Measurements from ENCODE around the gene LYPLAL1.
A peak's percentile ranks its signal among the peaks of the same experiment; 100 is the strongest.

Gene LYPLAL1

DNA sequence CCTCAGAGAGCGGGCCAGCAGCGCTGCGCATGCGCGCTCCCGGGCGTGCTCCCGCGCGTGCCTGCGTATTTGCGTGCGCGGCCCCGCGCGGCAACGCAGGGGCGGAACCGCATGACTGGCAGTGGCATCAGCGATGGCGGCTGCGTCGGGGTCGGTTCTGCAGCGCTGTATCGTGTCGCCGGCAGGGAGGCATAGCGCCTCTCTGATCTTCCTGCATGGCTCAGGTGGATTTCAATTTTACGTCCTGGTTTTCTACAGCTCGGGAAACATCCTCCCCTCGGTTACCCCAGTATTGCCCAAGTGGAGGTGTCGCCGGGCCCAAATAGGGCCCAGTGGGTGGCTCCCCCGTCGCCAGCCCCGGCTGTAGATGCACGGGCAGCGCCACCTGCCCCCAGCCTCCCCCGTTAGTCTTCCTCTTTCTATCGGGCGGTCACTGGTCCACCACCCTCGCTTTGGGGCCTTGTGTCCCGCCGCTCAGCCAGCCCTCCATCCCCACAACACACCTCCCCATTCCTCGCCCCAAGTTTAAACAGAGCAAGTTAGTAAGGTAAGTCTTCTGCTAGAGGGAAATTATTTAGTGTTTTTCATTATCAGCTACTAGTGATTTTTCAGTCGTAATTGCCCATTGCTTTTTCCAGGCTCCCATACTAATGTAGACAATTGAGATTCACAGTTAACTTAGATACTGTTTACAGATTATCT lies at the start of gene LYPLAL1:
Gene LYPLAL1, plus strand, starts transcription at position 121 of the 702 bp plus-strand sequence. Its CDS starts 13 bp downstream, at position 134.
- DNase-seq = peak; percentile 89

DNA sequence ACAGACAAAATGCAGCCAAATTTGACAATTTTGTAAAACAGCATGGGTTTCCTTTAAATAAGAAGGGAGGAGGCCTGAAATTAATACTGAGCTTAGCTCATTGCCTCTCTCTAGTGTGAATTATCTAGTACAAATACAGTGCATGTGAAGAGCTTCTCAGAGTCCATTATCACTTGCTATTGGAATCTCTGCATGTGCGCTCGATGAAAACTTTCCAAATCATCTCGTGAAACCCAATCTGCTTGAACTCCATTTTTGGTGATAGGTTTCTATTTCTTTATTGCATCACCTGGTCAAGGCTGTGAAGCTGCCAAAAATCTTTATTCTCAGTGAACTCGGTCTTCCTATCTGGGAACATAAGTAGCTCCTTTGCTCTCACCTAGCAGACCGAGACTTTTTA lies 49.5 kb upstream of the LYPLAL1 start:
- no peak for DNase-seq

GRCh38 chr1:219125342-219125741 lies 48.3 kb upstream of the LYPLAL1 start:
- DNase-seq = no peak

DNA sequence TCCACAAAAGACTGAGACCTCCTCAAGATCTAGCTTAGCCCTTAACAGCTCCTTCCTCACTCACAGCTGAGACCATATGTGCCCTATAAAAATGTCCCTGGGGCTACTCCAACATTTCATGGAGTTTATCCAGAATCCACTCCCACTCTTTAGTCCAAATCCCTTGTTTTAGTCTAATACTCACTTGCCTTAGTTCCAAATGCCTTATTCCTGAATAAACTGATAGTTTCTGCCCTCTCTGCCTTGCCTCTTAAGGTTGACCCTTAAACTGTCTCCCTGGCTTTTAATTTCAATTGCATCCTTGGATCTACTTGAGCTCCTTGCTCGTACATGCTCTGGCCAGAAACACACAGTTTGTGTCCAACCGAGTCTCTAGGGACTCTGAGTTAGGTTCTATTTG lies 47.3 kb upstream of the LYPLAL1 start:
- no peak for DNase-seq

DNA sequence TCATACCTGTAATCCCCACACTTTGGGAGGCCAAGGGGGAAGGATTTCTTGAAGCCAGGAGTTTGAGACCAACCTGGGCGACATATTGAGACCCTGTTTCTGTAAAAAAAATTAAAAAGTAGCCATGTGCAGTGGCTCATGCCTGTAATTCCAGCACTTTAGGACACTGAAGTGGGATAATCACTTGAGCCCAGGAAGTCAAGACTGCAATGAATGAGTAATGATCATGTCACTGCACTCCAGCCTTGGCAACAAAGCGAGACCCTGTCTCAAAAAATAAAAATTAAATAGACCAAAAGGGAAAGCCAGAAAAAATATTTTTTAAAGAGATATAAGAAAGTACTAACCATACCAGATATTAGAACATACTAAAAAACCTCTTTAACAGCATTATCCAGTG lies 44.7 kb upstream of the LYPLAL1 start:
- DNase-seq = no peak

GRCh38 chr1:219130366-219130935 lies 43.2 kb upstream of the LYPLAL1 start:
- DNase-seq = no peak

DNA sequence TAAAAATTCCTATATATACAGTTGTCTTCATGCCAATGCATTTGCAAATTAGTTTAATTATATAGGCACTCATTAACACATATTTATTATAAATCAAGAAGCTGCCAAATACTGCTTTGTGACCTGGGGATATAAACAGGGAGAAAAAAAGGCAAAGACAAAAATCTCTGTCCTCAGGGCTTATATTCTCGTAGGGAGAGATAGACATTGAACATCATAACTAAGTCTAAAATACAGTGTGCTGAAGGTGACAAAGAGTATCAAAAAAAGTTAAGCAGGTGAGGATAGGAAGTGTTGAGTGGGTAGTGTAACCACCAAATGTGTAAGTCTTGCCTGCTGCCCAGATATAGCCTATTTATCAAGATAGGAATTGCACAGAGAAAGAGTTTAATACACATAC lies 40.7 kb upstream of the LYPLAL1 start:
- DNase-seq = no peak

DNA sequence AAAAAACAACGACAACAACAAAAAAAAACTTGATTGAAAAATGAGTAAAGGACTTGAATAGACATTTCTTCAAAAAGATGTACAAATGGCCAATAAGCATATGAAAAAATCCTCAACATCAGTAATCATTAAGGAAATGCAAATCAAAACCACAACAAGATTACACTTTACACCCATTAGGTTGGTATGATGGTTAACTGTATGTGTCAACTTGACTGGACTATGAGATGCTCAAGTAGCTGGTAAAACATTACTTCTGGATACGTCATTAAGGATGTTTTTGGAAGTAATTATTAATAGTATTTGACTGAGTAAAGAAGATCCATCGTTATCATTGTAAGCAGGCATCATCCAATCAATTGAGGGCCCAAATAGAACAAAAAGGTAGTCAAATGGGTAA lies 34.9 kb upstream of the LYPLAL1 start:
- DNase-seq = no peak

GRCh38 chr1:219140303-219140877 lies 33.3 kb upstream of the LYPLAL1 start:
- DNase-seq = no peak

- DNase-seq = no peak
Observed at GRCh38 chr1:219143735-219144134, 29.9 kb upstream of the LYPLAL1 start.

- DNase-seq = peak in 1 of 2 donors; percentile 2
Observed at GRCh38 chr1:219144658-219145315, 28.9 kb upstream of the LYPLAL1 start.

DNA sequence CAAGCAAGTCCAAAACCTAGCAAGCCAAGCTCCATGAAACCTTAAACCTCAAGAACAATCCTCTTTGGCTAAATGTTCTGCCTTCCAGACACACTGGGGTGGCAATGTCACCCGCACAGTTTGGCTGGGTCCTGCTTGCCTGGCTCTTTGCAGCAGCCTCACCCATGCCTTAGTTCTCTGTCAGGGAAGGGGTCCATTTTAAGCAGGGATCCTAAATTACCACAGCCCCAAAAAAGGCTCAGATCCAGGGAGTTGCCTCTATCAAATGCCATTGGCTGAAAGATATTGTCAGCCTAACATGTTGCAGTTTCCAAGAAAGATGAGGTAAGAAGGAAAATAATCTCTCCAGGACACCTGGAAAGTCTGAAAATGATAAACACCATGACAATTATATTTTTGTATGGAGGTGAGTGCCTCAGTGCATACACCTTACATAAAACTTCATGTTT lies 26.1 kb upstream of the LYPLAL1 start:
- DNase-seq = no peak

DNA sequence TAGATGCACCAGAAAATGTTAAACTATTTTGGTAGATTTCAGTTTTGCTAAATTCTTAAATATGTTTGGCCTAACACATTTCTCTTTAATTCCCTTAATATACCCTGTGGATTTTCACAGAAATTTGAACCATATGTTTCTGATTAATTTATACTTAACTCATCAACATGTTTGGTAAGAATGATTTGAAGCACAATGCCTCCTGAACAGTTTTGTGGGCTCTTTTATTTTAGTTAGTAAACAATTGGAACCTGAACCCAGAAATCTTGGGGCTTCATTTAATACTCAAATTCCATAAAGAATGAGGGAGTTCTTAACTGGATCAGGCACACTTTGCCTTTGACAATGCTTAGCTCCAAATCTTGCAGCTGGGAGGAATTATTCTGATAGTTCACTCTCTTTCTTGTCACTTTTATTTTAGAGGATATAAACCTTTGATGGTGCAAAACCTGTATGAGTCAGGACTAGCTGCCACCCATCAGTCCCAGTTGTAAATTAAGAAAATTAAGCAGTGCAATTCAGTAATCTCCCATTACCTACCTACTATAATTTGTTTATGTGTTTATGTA lies 24.6 kb upstream of the LYPLAL1 start:
- no peak for DNase-seq

DNA sequence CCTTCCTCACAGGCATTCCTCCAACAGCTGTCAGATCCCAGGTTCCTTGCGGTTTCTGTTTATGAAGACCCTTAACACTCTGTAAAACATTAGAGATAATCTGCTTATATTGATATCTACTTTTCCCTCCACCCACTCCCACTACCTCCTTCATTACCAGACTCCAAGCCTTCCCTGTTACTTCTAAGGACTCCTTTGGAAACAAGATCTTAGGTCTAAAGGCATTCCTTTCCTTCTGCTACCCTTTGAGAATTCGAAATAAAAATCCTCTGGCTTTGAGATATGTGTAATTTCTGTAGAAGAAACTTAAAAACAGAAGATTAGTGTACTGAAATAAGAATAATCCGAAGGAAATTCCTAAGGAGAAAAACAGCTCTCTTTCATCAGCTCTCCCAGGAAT lies 23.7 kb upstream of the LYPLAL1 start:
- no peak for DNase-seq

DNA sequence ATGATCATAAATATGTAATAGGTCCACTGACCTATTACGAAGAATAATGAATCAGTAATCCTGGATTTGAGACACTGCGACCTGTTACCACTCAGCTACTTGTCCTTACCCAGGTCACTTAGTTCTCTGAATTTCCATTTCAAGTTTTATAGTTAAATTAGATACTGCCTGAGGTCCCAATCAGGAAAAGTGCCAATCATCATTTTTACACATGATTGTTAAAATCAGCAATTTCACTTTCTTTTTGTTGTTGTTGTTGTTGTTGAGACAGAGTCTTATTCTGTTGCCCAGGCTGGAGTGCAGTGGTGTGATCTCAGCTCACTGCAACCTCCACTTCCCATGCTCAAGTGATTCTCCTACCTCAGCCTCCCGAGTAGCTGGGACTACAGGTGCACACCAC lies 22.8 kb upstream of the LYPLAL1 start:
- DNase-seq = no peak

DNA sequence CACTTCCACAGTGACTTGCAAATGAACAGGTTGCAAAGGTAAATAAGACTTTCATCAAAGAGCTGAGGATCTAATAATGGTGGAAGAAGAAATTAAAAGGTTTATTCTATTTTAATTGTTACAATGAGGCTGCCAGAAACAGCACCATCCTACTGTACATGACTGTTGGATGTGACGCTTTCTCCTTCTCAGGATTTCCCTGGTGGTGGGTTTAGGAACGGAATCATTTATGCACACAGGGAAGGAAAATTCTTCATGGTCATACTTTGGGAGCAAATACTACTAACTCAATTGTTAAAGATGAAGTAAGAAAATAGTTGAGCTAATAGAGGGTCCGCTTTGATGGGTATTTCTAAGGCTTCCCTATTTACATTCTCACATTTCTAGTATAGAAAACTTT lies 22.2 kb upstream of the LYPLAL1 start:
- no peak for DNase-seq

DNA sequence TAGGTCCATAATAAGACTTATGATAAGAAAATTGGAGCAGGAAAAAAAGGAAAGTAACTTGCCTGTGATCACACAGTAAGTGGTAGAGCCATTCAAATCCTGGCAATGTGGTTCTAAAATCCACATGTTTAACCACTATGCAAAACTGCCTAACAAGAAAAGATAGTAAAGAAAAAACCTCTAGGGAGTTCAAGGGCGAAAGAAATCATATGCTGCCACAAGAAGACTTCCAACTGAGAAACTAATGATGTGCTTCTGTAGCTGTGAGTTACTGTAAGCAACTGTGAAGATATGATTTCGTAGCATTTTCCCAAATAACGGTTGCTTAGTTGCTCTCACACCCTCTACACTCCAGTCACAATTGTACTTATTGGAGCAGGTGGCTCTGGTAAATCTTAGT lies 20.9 kb upstream of the LYPLAL1 start:
- no peak for DNase-seq

DNA sequence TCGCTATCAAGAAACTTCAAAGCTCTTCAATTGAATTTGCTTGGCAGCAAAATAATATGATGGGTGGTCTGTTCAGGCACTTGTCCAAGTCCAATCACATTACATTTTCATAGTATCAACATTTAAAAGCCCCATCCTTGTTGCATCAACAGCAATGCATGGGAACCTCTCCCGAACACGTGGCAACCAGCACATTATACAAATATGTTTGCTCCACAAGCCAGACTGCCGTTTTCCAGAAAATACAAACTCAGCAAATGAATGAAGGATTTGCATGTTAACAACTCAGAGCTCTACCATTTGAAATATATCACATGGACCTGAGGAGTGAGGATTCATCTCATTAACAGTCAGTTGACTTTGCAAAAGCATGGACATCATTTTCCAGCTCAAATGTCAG lies 20.0 kb upstream of the LYPLAL1 start:
- no peak for DNase-seq

DNA sequence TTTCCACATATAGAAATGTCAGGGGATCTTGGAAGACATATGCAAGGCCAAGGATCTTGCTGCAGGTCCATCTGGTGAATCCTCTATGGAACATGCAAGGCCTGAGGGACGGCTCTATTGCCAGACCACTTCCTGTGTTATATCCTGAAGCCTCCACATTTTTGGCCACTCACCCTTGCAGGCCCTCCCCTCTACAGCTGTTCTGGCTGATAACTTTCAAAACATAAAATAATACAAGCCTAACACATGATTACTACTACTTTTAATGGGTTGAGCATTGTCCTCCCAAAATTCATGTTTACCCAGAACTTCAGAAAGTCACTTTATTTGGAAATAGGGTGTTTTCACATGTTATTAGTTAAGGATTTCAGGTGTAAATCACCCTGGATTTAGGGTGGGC lies 18.5 kb upstream of the LYPLAL1 start:
- no peak for DNase-seq

DNA sequence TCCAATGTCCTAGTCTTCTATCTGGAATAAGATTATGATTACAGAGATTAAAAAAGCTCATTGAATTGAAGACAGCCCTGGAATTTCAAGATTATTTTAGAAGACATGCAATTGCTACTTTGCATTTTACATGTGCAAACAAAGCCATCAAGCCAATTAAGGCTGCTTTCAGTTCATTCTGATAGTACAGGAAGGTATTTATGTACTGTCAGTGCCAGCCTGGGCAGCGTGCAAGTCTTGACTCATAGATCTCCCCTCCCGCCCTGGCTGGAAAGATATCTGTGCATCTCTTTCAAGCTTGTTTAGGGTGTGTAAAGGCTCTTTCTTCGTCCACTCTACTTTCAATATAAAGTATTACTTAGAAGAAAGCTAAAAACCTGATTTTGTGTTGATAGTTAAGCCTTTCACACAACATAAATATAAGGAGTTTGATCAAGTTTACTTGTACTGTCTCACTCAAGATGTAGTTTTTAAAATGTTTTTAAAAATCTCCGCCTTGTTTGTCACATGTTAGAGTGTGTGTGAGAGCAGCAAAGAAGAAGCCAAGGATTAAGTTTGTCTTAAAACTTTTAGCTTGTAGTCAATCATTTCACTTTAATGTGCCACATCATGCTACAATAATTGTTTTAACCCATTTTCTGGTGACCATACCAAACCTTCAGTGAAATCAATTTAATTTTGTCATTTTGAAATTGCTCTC lies 13.6 kb upstream of the LYPLAL1 start:
- DNase-seq = no peak

- no peak for DNase-seq
Observed at GRCh38 chr1:219160967-219161366, 12.7 kb upstream of the LYPLAL1 start.

DNA sequence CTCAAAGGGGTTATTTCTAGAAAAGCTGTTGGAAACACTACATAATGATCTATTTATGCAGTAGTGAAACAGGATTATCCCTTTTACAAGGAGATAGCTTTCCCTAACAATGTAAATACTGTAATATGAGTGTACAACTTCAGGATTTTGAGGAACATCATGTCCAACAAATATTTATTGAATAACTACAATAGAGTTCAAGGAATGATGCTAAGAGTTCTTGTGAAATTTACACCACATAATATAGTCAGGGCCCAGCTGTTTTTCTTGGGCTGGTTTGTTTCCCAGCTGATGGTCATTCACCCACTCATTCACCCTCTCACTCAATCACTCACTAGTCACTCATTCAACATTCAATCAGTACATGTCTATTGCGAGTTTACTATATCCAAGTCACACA lies 12.3 kb upstream of the LYPLAL1 start:
- DNase-seq = no peak

GRCh38 chr1:219163401-219163954 lies 10.2 kb upstream of the LYPLAL1 start:
- DNase-seq = no peak
